ENCODE measurements around the gene ARPC1B.

- TF ChIP-seq CTCF (IDR thresholded peaks at IDR 0.05; ENCODE audit: low read depth, low read length), result no peak
- no peak for TF ChIP-seq POLR2A (IDR thresholded peaks at IDR 0.05; ENCODE audit: extremely low read depth, insufficient read length)
Observed at GRCh38 chr7:99399597-99399996, 25.1 kb downstream of the ARPC1B start.

Data from NB4 (cell line).